HS-27A (cell line): ENCODE data around the gene STIM1.
A peak's percentile ranks its signal among the peaks of the same experiment; 100 is the strongest.
"Not testable (repeated sequence)": the region's sequence is repeated elsewhere in the genome, so short reads cannot be mapped to it uniquely, and the experiment has no call there.

Experiments used
- DNase-seq: peaks from one replicate; pipeline ENCODE4 v3.0.0-alpha.2; 2012; ENCODE audit warnings: low read depth, missing footprints

STIM1 gene

DNA sequence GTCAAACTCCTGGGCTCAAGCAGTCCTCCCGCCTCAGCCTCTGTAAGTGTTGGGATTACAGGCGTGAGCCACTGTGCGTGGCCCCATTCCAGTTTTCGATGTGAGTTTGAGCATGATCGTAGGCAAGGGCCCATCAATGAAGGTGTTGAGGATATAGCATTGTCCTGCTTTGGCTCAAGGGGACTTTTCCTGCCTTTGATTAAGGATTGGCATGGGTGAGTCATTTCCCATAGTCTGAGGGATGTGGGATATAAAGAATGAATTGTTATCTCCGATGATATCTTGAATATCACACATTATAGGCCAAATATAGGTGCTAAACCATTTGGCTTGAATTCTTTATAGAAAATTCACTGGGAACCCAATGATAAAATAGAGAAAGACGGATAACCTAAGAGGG is 30.4 kb downstream of the STIM1 start:
- no peak for DNase-seq

DNA sequence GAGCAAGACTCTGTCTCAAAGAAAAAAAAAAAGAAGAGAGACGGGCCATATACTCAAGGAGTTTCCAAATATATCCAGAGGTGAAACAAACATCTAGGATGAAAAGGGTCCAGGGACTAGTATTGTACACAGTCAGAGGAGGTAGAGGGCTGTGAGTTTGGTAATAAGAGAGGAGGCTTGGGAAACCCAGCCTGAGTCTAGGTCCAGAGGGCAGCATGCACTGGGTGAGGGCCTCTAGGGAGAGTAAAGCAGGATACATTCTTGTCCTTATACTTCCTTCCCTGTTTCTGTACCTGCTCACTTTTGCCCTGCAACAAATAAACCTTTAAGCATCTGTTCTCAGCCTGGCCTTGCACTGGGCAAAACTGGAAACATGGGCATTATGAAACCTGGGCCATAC is 31.5 kb downstream of the STIM1 start:
- no peak for DNase-seq

DNA sequence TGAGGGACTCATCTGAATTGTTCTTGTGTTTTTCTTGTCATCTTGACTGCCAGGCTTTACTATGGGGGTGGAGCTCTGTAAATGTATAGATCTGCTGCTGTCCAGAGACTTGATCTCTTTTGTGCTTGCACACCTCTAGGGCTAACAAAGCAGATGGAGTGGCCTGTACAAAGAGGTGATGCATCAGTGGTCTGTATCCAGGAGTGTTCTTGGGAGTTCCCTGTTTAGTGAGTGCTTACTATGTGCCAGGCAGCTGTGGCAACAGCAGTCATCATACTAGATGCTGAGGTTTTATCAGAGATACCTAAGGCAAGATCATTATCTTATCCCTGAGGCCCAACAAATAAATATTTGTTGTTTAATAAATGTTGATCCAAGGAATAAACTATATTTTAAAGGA is 33.4 kb downstream of the STIM1 start:
- DNase-seq = no peak

DNA sequence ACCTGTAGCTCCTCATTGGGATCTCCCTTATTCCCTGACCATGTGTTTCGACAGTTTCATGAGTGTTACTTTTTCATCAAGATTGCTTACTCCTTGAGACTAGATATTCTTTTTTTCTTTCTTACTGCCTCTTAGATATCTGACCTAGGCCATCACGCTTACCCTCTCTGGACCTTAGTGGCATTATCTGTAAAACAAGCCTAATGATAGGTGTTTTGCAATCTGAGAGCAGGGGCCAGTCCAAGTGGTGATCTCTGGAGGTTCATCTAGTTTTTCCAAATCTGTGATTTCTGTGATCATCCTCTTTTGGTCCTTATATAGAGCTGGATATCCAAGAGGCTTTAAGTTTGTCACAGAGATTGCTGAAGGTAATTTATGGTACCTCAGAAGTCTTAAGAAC is 34.5 kb downstream of the STIM1 start:
- no peak for DNase-seq

DNA sequence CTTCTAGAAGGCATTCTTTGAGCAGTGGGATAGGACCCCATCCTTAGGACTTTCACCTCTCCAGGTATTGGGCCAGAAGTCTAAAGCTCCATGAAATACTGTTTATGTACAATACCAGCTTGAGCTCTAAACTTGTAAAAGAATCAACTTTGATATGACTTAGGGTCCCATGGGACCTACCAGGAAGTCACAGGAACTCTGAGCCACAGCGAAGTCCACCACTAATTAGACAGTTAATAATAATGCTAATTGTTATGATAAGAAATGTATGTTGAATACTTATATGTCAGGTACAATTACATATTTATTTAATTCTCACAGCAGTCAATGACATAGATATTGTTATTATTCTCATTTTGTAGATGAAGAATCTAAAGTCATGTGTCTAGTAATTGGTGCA is 35.3 kb downstream of the STIM1 start:
- no peak for DNase-seq

DNA sequence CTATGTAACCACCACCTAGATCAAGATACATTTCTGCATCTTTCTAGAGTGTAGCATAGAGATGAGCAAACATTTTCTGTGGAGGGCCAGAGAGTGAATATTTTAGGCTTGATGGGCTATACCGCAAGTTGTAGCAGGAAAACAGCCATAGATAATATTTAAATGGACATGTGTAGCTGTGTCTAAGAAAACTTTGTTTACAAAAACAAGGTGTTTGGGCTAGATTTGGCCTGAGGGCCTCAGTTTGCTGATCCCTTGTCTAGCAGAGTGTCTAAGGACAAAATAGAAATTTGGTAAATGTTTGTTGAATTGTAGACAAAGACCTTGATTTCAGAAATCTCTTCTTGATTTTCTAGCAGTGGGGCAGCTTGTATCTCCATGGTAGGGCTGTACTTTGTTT is 36.3 kb downstream of the STIM1 start:
- DNase-seq = no peak

DNA sequence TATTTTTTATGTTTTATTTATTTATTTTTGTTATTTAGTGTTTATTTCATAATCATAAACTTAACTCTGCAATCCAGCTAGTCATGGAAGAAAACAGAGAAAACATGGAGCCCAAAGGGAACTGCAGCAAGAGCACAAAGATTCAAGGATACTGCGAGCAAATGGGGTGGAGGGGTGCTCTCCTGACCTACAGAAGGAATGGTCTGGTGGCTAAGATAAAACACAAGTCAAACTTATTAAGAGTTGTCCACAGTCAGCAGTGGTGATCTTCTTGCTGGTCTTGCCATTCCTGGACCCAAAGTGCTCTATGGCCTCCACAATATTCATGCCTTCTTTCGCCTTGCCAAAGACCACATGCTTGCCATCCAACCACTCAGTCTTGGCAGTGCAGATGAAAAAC is 36.7 kb downstream of the STIM1 start:
- no peak for DNase-seq

DNA sequence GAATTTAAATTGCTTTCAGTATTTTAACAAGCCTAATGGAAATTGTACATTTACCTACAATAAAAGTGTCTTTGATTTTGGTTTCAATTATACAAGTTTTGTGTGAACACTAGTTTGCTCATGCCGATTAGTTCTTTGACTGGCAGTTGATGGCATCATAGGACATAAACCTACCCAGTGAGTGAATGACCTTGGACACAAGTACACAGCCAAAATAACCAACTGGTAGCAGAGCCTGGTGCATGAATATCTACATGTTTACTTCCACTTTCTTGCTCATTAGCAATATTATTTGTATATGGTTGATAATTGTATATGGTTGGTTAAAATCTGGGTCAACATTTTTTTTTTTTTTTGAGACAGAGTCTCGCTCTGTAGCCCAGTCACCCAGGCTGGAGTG is 37.8 kb downstream of the STIM1 start:
- no peak for DNase-seq

DNA sequence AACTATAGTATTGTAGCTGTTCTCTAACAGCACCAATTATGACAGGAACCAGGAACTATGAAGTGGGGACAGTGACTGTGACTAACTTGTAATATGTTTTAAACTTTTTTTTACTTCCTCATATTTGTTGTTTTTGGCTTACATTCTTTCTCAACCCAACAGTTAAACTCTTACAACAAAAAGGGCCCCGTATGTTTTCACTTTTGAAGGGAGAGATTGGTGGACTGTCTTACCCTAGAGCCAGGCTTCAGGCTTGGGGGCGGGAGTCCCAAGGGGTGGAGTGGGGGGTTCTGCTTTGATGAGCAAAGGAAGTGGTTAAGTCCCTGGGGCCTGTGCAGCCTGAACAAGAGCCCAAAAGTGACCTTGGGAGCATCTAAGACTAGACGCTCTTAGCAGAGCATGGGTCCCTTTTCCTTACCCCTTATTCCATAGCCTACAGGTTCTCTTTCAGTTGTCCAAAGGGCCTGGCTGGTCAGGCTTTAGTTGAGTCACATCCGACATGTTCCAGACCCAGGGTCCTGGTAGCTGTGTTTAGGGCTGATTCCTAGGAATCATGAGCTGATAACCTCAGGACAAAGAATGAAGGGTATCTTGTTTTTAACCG is 38.8 kb downstream of the STIM1 start:
- no peak for DNase-seq

DNA sequence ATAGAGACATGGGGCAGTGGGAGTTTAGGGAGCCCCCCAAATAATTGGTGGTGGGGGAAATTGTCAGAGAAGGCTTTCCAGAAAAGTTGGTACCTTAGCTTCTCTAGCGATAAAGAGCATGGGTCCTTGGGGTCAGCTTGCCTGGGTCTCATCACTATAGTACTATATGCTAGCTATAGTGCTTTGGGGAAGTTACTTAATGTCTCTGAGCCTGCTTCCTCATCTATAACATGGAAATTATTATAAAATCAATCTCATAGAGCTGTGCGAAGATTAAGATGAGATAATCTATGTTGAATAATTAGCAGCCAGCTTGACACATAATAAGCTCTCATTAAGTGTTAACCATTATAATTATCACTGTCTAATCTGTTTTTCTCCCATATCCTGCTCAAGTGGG is 41.2 kb downstream of the STIM1 start:
- no peak for DNase-seq

DNA sequence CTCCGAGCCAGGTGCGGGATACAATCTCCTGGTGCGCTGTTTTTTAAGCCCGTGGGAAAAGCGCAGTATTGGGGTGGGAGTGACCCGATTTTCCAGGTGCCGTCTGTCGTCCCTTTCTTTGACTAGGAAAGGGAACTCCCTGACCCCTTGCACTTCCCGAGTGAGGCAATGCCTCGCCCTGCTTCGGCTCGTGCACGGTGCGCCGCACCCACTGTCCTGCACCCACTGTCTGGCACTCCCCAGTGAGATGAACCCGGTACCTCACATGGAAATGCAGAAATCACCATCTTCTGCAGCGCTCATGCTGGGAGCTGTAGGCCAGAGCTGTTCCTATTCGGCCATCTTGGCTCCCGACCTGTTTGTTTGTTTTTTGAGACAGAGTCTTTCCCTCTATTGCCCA is 44.8 kb downstream of the STIM1 start:
- DNase-seq = not testable (repeated sequence)

DNA sequence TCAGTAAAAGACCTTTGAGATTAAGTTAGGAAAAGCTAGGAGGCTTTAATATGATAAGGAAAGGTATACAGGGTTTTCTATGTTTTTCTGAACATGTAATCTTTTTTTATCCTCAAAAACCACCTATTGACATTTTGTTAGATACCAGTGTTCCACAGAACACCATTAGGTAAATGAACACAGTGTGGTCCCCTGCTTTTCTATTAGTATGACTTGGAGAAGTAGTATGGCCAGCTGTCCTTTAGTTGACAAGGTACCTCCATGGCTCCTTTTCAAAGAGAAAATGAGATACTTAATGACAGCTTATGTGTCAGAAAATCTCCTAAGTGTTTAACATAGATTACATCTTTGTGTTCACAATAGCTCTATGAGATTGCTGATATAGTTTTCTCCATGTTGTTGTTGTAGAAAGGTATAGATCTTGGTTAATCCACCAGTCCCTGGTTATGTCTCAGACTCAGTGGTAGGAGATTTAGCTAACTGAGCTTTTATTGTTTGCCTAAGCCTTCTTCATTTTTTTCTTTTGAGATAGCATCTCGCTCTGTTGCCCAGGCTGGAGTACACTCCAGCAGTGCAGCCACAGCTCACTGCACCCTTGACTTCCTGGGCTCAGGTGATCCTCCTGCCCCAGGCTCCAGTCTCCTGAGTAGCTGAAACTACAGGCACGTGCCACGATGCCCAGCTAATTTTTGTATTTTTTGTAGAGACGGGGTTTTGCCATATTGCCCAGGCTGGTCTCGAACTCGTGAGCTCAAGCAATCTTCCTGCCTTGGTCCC is 46.0 kb downstream of the STIM1 start:
- no peak for DNase-seq

DNA sequence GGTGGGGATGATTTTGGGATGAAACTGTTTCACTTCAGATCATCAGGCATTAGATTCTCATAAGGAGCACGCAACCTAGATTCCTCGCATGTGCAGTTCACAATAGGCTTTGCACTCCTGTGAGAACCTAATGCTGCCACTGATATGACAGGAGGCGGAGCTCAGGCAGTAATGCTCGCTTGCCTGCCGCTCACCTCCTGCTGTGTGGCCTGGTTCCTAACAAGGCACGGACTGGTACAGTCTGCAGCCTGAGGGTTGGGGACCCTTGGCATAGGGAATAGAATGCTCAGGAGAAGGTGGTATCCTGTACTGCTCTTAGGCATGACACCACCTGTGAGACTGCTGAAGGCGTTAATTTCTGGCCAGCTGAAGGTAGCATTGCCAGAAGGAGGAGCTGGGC is 47.0 kb downstream of the STIM1 start:
- no peak for DNase-seq

DNA sequence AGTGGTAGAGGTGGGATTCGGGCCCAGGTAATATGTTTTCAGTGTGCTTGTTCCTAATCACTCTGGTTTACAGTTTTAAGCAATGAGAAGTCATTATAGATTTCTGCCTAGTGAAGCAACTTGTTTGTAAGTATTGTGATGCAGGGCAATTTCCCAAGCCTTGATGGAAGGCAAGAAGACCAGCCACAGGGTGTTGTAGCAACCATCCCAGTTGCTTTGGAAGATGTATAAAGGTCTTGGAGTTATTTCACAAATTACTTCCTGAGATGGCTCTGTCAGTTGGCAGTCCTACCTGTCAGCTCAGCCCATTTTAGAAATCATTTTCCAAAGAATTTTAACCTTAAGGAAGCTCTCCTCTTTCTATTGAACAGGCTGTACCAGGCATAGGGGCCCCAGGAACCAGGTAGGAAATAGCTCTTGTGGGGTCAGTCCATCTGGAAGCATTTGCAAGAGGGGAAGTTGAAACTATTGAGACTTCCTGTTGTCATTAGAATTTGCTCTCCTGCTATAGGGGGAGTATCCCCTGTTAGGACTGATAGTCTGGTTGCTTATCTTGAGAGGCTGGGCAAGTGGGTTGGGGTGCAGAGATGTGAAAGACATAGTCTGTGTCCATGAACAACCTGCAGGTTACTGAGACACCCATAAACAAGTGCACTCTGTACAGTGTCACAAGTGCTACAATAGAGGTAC is 47.9 kb downstream of the STIM1 start:
- DNase-seq = no peak

DNA sequence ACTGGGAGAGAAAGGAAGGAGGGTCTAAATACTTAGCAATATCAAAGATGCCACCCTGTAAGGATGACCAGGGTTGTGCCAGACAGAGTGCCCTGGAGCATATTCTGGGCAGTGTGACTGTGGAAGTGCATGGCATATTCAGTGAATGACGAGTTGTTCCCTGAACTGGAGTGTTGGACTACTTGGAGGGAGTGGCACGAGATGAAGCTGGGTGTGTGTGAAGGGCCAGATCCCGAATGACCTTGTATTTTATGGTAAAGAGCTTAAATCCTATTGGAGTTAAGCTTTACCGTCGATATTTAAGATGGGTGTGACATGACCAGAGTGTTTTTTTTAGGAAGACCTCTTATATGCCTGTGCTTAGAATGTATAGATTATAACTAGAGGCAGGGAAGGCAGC is 48.8 kb downstream of the STIM1 start:
- no peak for DNase-seq

DNA sequence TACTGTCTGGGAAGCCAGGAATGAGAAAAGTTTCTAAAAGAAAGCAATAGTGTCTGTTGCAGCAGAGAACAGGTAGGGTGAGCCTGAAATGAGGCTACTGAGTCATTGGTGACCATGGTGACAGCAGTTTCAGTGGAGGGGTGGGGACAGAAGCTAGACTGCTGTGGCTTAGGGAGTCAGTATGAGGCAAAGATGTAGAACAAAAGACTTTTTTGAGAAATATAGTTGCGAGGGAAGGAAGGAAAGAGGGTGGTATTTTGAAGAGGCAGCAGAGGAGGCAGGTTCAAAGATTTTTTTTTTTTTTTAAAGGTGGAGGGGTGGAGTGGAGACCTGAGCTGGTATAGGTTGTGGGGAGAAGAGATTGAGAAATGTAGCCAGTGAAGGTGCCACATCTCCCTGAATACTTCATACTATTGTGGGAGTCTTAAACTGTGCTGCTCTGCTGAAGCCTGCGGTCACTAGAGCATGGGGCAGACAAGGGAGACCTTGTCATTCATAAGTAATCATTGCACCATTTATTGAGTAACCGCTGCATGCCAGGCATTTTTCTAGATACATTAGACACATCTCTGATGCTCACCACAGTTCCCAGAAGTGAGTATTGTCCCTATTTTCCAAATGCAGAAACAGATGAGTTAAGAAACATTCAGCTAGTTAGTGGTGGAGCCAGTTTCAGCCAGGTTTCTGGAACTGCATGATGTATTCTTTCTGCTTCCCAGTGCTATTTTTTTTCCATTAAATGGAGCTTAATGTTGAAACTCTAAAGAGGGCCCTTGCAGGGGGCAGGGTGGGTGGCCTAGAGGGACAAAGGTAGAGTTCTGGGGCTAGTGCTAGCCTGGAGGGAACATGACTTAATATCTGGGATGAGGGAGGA is 49.9 kb downstream of the STIM1 start:
- DNase-seq = peak; percentile 58

DNA sequence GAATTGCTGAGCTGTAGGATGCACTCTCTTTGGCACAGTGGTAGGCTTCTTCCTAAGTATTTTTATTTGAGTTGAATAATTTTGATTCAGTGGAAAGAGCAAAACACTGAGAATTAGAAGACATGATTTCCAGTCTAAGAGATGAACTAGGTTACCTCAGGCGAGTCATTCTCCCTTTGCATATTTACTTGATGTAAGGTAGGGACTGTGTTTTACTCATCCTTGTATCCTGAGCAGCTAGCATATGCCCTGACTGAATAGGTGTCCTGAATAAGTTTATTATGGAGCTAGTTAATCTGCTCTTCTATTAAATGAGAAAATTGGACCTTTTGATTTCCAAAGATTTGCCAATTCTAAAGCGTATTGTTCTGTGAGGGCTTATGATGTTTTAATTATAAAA is 50.7 kb downstream of the STIM1 start:
- no peak for DNase-seq

DNA sequence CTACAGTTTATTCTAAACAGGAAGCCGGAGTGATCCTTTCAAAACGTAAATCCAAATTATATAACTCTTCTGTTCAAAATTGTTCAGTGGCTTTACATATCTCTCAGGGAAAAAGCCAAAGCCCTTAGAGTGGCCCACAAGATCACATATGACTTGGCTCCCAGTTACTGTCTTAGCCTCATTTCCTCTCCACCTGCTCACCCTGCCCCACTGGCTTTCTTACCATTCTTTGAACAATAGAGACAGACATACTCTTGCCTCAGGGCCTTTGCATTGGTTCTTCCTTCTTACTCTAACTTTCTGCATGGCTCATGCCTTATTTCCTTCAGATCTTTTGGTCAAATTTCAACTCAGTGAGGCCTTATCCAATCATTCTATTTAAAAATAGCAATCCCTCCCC is 52.1 kb downstream of the STIM1 start:
- no peak for DNase-seq

DNA sequence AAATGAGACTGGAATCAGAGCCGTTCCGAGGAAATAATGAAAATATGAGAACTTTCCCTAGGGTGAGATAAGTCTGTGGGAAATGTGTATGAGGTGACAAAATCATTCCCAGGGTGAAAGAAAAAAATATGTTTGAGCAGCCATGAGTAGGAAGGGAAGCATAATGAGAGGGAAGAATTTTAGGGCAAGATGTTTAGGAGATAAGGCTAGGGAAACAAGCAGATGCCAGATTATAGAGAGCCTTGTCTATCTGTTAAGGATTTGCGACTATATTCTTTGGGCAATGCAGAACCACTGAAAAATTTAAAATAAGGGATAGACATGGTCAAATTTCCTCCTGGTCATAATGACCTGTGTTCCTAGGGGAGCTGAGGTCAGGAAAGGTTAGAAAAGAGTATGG is 54.4 kb downstream of the STIM1 start:
- DNase-seq = no peak

DNA sequence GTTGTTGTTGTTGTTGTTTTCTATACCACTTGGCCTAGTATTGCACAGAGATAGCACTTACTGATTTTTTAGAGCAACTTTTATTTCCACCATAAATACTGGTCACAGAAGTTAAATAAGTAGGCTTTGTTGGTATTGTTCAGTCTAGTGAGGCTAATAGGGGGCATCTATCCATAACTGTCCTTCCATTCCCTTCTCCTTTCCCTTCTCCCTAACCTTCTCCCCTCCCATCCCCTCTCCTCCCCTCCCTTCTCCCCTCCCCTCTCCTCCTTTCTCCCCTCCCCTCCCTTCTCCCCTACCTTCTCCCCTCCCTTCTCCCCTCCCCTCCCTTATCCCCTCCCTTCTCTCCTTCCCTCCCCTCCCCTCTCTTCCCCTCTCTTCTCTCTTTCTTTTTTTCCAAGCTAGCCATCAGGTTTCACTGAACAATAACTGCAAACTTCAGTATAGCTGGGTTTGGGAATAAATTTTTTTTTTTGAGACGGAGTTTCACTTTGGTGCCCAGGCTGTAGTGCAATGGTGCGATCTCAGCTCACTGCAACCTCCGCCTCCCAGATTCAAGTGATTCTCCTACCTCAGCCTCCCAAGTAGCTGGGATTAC is 56.5 kb downstream of the STIM1 start:
- DNase-seq = no peak

DNA sequence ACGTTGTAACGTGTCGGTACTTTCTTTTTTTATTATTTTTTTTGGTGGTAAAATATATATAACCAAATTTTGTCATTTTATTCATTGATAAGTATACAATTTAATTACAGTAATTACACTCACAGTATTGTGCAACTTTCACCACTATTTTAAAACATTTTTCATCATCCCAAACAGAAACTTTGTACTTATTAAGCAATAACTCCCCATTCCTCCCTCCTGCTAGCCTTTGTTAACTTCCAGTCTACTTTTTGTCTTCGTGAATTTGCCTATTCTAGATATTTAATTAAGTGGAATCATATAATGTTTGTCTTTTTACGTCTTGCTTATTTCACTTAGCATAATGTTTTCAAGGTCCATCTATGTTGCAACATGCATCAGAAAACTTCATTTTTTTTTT is 58.5 kb downstream of the STIM1 start:
- no peak for DNase-seq

DNA sequence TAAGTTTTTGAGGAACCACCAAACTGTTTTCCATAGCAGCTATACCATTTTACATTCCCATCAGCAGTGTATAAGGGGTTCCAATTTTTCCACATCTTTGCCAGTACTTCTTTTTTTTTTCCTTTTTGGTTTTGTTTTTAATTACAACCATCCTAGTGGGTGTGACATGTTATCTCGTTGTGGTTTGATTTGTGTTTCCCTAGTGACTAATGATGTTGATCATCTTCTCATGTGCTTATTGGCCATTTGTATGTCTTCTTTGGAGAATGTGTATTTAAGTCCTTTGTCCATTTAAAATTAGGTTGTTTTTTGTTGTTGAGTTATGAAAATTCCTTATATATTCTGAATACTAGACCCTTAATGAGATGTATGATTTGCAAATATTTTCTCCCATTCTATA is 59.3 kb downstream of the STIM1 start:
- DNase-seq = no peak
